Endothelial cell of umbilical vein (primary cell): ENCODE measurements around the gene NCS1. TPM values are rescaled to one million over a fixed set of nuclear protein-coding genes. Genes with fewer than 3 reads are reported as not detected.

Experiments used
- BruUV-seq: library from RNA; stranded (reverse); fragments of 400-500 nt; replicated peaks from 2 replicates; lab custom pipeline; 2021; lab: Mats Ljungman, UMichigan
- CTCF ChIA-PET: fragments of 300-600, 350-600 bp; sonication (Branson Sonifier 250); formaldehyde crosslinking; loops from one replicate; lab custom pipeline; 2021; ENCODE audit warnings: antibody characterized with exemption, inconsistent platforms; lab: Charles Lee
- POLR2A ChIA-PET: fragments of 300-600, 350-600 bp; sonication (Branson Sonifier 250); formaldehyde crosslinking; loops from one replicate; lab custom pipeline; 2021; ENCODE audit warnings: antibody characterized with exemption, inconsistent platforms; lab: Charles Lee
- DNase-seq: peaks from one replicate; pipeline ENCODE4 v3.0.0-alpha.2; 2011; ENCODE audit warnings: low read depth, low spot score
- FAIRE-seq: peaks from 2 replicates; lab custom pipeline; 2011; peaks lifted over from hg19 to GRCh38; lab: Jason Lieb, UNC
- H2AFZ ChIP-seq: 2 replicates; pipeline ENCODE4 v1.6.0; 2012; ENCODE audit warnings: low read depth, low read length, control low read depth, inconsistent platforms
- H3K27ac ChIP-seq: 2 replicates; pipeline ENCODE4 v1.5.1; 2011; ENCODE audit warnings: low read depth, mild to moderate bottlenecking, control low read depth, low read length, moderate library complexity; ENCODE audit not compliant: insufficient read depth
- H3K27me3 ChIP-seq, 2 experiments: 2 replicates each; pipeline versions ENCODE4 v1.6.0 to v1.6.1; 2011; ENCODE audit warnings: low read length in 2 of 2, mixed read lengths in 1 of 2; ENCODE audit not compliant: control insufficient read depth in 2 of 2, insufficient read depth in 2 of 2
- H3K36me3 ChIP-seq, 2 experiments: 2 replicates in 1 of 2; 3 replicates in 1 of 2; pipeline ENCODE4 v1.5.1; 2011; ENCODE audit warnings: low read length in 2 of 2, mild to moderate bottlenecking in 1 of 2, moderate library complexity in 1 of 2; ENCODE audit not compliant: control insufficient read depth in 2 of 2, insufficient read depth in 2 of 2; ENCODE audit errors: extremely low read depth in 1 of 2
- H3K4me1 ChIP-seq: 3 replicates; pipeline ENCODE4 v1.5.1; 2011; ENCODE audit warnings: mild to moderate bottlenecking, low read length; ENCODE audit not compliant: control insufficient read depth, insufficient read depth; ENCODE audit errors: extremely low read depth
- H3K4me2 ChIP-seq: 2 replicates; pipeline ENCODE4 v1.6.1; 2011; ENCODE audit warnings: low read length, control low read depth, mixed read lengths; ENCODE audit not compliant: insufficient read depth
- H3K4me3 ChIP-seq, 3 experiments: fragments of 200-600 bp in 1 of 3; sonication (generic), shearing (Covaris generic) in 1 of 3; replicated peaks in 1 of 3; 2 replicates each; pipeline ENCODE4 v1.5.1; 2011 to 2016; ENCODE audit warnings: control low read depth in 3 of 3, low read length in 3 of 3, mild to moderate bottlenecking in 2 of 3, inconsistent platforms in 1 of 3, low read depth in 1 of 3, moderate library complexity in 1 of 3; ENCODE audit not compliant: insufficient read depth in 1 of 3
- H3K79me2 ChIP-seq: 2 replicates; pipeline ENCODE4 v1.6.0; 2012; ENCODE audit warnings: low read length, inconsistent platforms; ENCODE audit not compliant: control insufficient read depth, insufficient read depth
- H3K9ac ChIP-seq: replicated peaks from 2 replicates; pipeline ENCODE3; 2011; ENCODE audit warnings: low read length, control low read depth; ENCODE audit not compliant: insufficient read depth; ENCODE audit errors: extremely low read depth
- H3K9me1 ChIP-seq: replicated peaks from 3 replicates; pipeline ENCODE4 v1.6.0; 2011; ENCODE audit warnings: mild to moderate bottlenecking, low read length; ENCODE audit not compliant: control insufficient read depth, insufficient read depth; ENCODE audit errors: extremely low read depth
- H3K9me3 ChIP-seq: replicated peaks from 2 replicates; pipeline ENCODE4 v1.5.1; 2012; ENCODE audit warnings: low read length, inconsistent platforms; ENCODE audit not compliant: control insufficient read depth, insufficient read depth
- H4K20me1 ChIP-seq: replicated peaks from 2 replicates; pipeline ENCODE3; 2011; ENCODE audit warnings: mild to moderate bottlenecking, low read length; ENCODE audit not compliant: control insufficient read depth, insufficient read depth; ENCODE audit errors: extremely low read depth
- GATA2 ChIP-seq: IDR thresholded peaks from 2 replicates; pipeline ENCODE4 v1.7.0; 2011; ENCODE audit warnings: low read depth, mild to moderate bottlenecking, moderate library complexity, mixed read lengths, low read length; ENCODE audit not compliant: insufficient read length, insufficient read depth
- MYC ChIP-seq: IDR thresholded peaks from one replicate; pipeline ENCODE4 v1.6.1; 2011; ENCODE audit warnings: mild to moderate bottlenecking, low read depth, low read length
- POLR2A ChIP-seq: IDR thresholded peaks from 2 replicates; pipeline ENCODE4 v1.6.1; 2012; ENCODE audit warnings: low read depth, mild to moderate bottlenecking, control low read depth, low read length
- dilution Hi-C: fragments of 300-500 bp; cut with MboI; formaldehyde crosslinking; loops from one replicate; pipeline ENCODE4 v1.15.0; 2019; ENCODE audit warnings: low sequenced_read_pairs; ENCODE audit not compliant: extremely low pct_ligation_motif_present
- intact Hi-C: fragments of 100-400 bp; cut with micrococcal nuclease; formaldehyde crosslinking; loops from one replicate; pipeline ENCODE4 v1.10.0; 2022
- polyA plus RNA-seq, 4 experiments: library from polyadenylated mRNA; depleted of rRNA in 3 of 4; stranded (reverse) in 3 of 4; unstranded in 1 of 4; fragments of >200 nt; gene quantifications; 2 replicates each; pipeline versions ENCODE4 v1.2.1 to v1.2.3, GENCODE V29; 2011 to 2012; ENCODE audit warnings: missing spikeins in 1 of 4
- total RNA-seq: library from RNA; stranded (reverse); gene quantifications from 2 replicates; pipeline ENCODE4 v1.2.3, GENCODE V29; 2021
- TF ChIP-seq, protein P1 (sequence below), 2 donors: IDR thresholded peaks; 1 replicate in 1 of 2; 2 replicates in 1 of 2; pipeline ENCODE4 v1.5.1; 2011; ENCODE audit warnings: low read length in 2 of 2, mild to moderate bottlenecking in 2 of 2, moderate library complexity in 2 of 2, control low read depth in 1 of 2, inconsistent platforms in 1 of 2, low read depth in 1 of 2; ENCODE audit not compliant: insufficient read depth in 1 of 2; ENCODE audit errors: extremely low read depth in 1 of 2

The NCS1 gene
- total and polyA plus RNA-seq, 2 donors (not counting 3 experiments of a cell fraction or from before 2014, with no cell fraction given) = 53.6 to 77.4 TPM

- Histone ChIP-seq H3K4me3 (no peak overlapping the region), H3K27me3 (peaks cover 4 to 14% of the 10 kb centered on the region in 2 experiments), H2AFZ (no peak overlapping the region), H3K9me3 (no peaks in the 10 kb centered on the region), H4K20me1 (no peaks in the 10 kb centered on the region), H3K79me2 (no peaks in the 10 kb centered on the region), H3K9ac (no peak overlapping the region), H3K27ac (no peak overlapping the region), H3K36me3 (no peaks in the 10 kb centered on the region), H3K4me2 (no peak overlapping the region), H3K9me1 (no peaks in the 10 kb centered on the region), H3K4me1 (no peaks in the 10 kb centered on the region)
- POLR2A ChIA-PET = no interaction called here
- TF ChIP-seq MYC (no peak), GATA2 (no peak), POLR2A (no peak)
- TF ChIP-seq, protein P1, sequence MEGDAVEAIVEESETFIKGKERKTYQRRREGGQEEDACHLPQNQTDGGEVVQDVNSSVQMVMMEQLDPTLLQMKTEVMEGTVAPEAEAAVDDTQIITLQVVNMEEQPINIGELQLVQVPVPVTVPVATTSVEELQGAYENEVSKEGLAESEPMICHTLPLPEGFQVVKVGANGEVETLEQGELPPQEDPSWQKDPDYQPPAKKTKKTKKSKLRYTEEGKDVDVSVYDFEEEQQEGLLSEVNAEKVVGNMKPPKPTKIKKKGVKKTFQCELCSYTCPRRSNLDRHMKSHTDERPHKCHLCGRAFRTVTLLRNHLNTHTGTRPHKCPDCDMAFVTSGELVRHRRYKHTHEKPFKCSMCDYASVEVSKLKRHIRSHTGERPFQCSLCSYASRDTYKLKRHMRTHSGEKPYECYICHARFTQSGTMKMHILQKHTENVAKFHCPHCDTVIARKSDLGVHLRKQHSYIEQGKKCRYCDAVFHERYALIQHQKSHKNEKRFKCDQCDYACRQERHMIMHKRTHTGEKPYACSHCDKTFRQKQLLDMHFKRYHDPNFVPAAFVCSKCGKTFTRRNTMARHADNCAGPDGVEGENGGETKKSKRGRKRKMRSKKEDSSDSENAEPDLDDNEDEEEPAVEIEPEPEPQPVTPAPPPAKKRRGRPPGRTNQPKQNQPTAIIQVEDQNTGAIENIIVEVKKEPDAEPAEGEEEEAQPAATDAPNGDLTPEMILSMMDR (IDR thresholded peaks at IDR 0.05; ENCODE audit: extremely low read depth in 1 of 2, insufficient read depth in 1 of 2, low read depth in 1 of 2, low read length in 2 of 2) = no peak
- DNase-seq = no peak
- intact Hi-C loops (no loop called here), dilution Hi-C loops (no loop called here)
- BruUV-seq = no TSS peak
- no peak for FAIRE-seq
- CTCF ChIA-PET = interaction anchor here (0.9 to 2.6 kb wide), 7 partner anchors 10 to 97 kb away, joined by 3 to 17 read pairs (median 3); no protein-coding TSS in a partner anchor
These were observed 73.9 kb downstream of the NCS1 start for GRCh38 chr9:130246126-130246525.
